GM12878 (cell line): Measurements from ENCODE around the gene OPCML. TPM values are rescaled to one million over a fixed set of nuclear protein-coding genes. Genes with fewer than 3 reads are reported as not detected.

Experiments used
- ATAC-seq: fragments of 200-7000 bp; cut with Tn5 transposase; 3 replicates; pipeline ENCODE4 v1.9.1; 2020; ENCODE audit warnings: mild to moderate bottlenecking, moderate library complexity
- BruUV-seq: library from RNA; stranded (reverse); fragments of 400-500 nt; replicated peaks from 2 replicates; lab custom pipeline; 2021; lab: Mats Ljungman, UMichigan
- CTCF ChIA-PET: fragments of 300-600 bp; sonication (Branson Sonifier 250); formaldehyde crosslinking; extraction: SDS; loops from one replicate; lab custom pipeline; 2021; ENCODE audit warnings: inconsistent platforms; lab: Yijun Ruan, JAX
- POLR2A ChIA-PET: fragments of 350-600 bp; formaldehyde crosslinking; extraction: SDS; loops from one replicate; lab custom pipeline; 2021; ENCODE audit warnings: inconsistent platforms; lab: Charles Lee
- RAD21 ChIA-PET: fragments of 300-600 bp; sonication (Branson Sonifier 250); formaldehyde crosslinking; loops from one replicate; lab custom pipeline; 2023; ENCODE audit warnings: antibody characterized with exemption; ENCODE audit not compliant: unreplicated experiment; lab: Charles Lee
- SMC1A ChIA-PET: fragments of 300-600 bp; sonication (Branson Sonifier 250); formaldehyde crosslinking; loops from one replicate; lab custom pipeline; 2023; ENCODE audit not compliant: unreplicated experiment, uncharacterized antibody; lab: Charles Lee
- DNase-seq: peaks from one replicate; pipeline ENCODE4 v3.0.0-alpha.2; 2011; ENCODE audit warnings: low read depth, low spot score
- FAIRE-seq: peaks from 3 replicates; lab custom pipeline; 2011; peaks lifted over from hg19 to GRCh38; lab: Jason Lieb, UNC
- H2AFZ ChIP-seq: 2 replicates; pipeline ENCODE4 v1.6.0; 2011; ENCODE audit warnings: low read depth, low read length, control low read depth; ENCODE audit not compliant: control insufficient read depth
- H3K27ac ChIP-seq: 2 replicates; pipeline ENCODE4 v1.5.1; 2011; ENCODE audit warnings: control low read depth; ENCODE audit not compliant: control insufficient read depth, insufficient read depth
- H3K27me3 ChIP-seq, 2 experiments: replicated peaks in 1 of 2; 2 replicates each; pipeline versions ENCODE4 v1.6.0 to v1.6.1; 2011; ENCODE audit warnings: low read length in 1 of 2; ENCODE audit not compliant: control insufficient read depth in 2 of 2, insufficient read depth in 2 of 2
- H3K36me3 ChIP-seq, 2 experiments: 2 replicates each; pipeline ENCODE4 v1.5.1; 2011; ENCODE audit warnings: low read length in 1 of 2; ENCODE audit not compliant: control insufficient read depth in 2 of 2, insufficient read depth in 2 of 2
- H3K4me1 ChIP-seq: 2 replicates; pipeline ENCODE4 v1.6.1; 2011; ENCODE audit warnings: mild to moderate bottlenecking, low read length, moderate library complexity, mixed read lengths; ENCODE audit not compliant: control insufficient read depth, insufficient read depth
- H3K4me2 ChIP-seq: 2 replicates; pipeline ENCODE4 v1.6.0; 2011; ENCODE audit warnings: control low read depth; ENCODE audit not compliant: control insufficient read depth, insufficient read depth
- H3K4me3 ChIP-seq: fragments of 200-600 bp; sonication (generic); 2 replicates; pipeline ENCODE4 v1.5.1; 2016
- H3K79me2 ChIP-seq: 2 replicates; pipeline ENCODE4 v1.6.0; 2011; ENCODE audit warnings: low read length; ENCODE audit not compliant: control insufficient read depth, insufficient read depth
- H3K9ac ChIP-seq: 2 replicates; pipeline ENCODE4 v1.8.0; 2011; ENCODE audit warnings: low read length, control low read depth, mixed read lengths; ENCODE audit not compliant: control insufficient read depth, insufficient read depth
- H3K9me3 ChIP-seq: replicated peaks from 3 replicates; pipeline ENCODE4 v1.5.1; 2011; ENCODE audit warnings: mild to moderate bottlenecking, low read length; ENCODE audit not compliant: control insufficient read depth, insufficient read depth
- H4K20me1 ChIP-seq: 2 replicates; pipeline ENCODE4 v1.6.0; 2011; ENCODE audit not compliant: control insufficient read depth, insufficient read depth
- BCL3 ChIP-seq: IDR thresholded peaks from 2 replicates; pipeline ENCODE4 v1.6.1; 2011; ENCODE audit warnings: borderline replicate concordance, low read depth, mild to moderate bottlenecking, moderate library complexity, low read length; ENCODE audit not compliant: insufficient read depth, poor library complexity, severe bottlenecking
- ESRRA ChIP-seq: IDR thresholded peaks from 2 replicates; pipeline ENCODE4 v1.6.1; 2012; ENCODE audit warnings: mild to moderate bottlenecking, low read length, improper control_type of control experiment
- EZH2 ChIP-seq: IDR thresholded peaks from 2 replicates; pipeline ENCODE4 v1.6.1; 2012; ENCODE audit warnings: low read depth, mild to moderate bottlenecking, control low read depth, inconsistent platforms, low read length, borderline replicate concordance; ENCODE audit not compliant: control insufficient read depth
- RUNX3 ChIP-seq: IDR thresholded peaks from 2 replicates; pipeline ENCODE4 v1.6.1; 2012; ENCODE audit warnings: low read length, inconsistent platforms
- ZNF207 ChIP-seq: fragments of 450-650 bp; IDR thresholded peaks from 2 replicates; pipeline ENCODE4 v1.6.1; 2014; ENCODE audit warnings: antibody characterized with exemption, mild to moderate bottlenecking, borderline replicate concordance
- ZNF274 ChIP-seq: IDR thresholded peaks from one replicate; pipeline ENCODE4 v1.8.0; 2011; ENCODE audit not compliant: insufficient read length, insufficient read depth
- WGBS: methylation state at CpG from one replicate; pipeline ENCODE4 v1.1.6; 2016; ENCODE audit warnings: low lambda C conversion rate; ENCODE audit not compliant: insufficient replicate concordance, insufficient coverage; ENCODE audit errors: missing lambda C conversion rate; 5-methylcytosine and 5-hydroxymethylcytosine counted together
- in situ Hi-C: fragments of 300-500 bp; cut with MboI; formaldehyde crosslinking; loops from 9 replicates; pipeline ENCODE4 v1.14.3; 2018; ENCODE audit warnings: mixed read lengths
- intact Hi-C: fragments of 100-400 bp; cut with micrococcal nuclease; formaldehyde crosslinking; loops from one replicate; pipeline ENCODE4 v1.14.2; 2022; ENCODE audit not compliant: unreplicated experiment
- polyA plus RNA-seq, 11 experiments: library from polyadenylated mRNA; depleted of rRNA in 4 of 11; unstranded in 6 of 11; stranded (reverse) in 5 of 11; fragments of >200 nt; fragmentation: Nextera tagmentation in 4 of 11; fragmentation: Illumina TruSeq in 1 of 11; extraction: Ambion mirVana in 4 of 11; extraction: Trizol in 1 of 11; gene quantifications; 1 replicate in 1 of 11; 2 replicates in 10 of 11; pipeline versions ENCODE4 v1.2.1 to v1.2.3, GENCODE V29; 2011 to 2016; ENCODE audit warnings: inconsistent platforms in 2 of 11, missing spikeins in 2 of 11, low read depth in 1 of 11
- total RNA-seq, 4 experiments: library from RNA; depleted of rRNA in 3 of 4; stranded (reverse); fragments of >200 nt in 3 of 4; fragmentation: Illumina TruSeq in 1 of 4; extraction: Trizol in 1 of 4; gene quantifications; 2 replicates each; pipeline versions ENCODE4 v1.2.1 to v1.2.3, GENCODE V29; 2013 to 2021

OPCML gene
- total and polyA plus RNA-seq, 10 of the 15 experiments (the other 5 are each of a cell fraction or from before 2014, with no cell fraction given): 0.84 TPM; not detected in 9

GRCh38 chr11:132856032-132856431 is 676.3 kb downstream of the OPCML start:
- ChIA-PET SMC1A (no interaction called here), RAD21 (no interaction called here), CTCF (no interaction called here), POLR2A (no interaction called here)
- ATAC-seq (no peak), DNase-seq (no peak), FAIRE-seq (no peak)
- H2AFZ ChIP-seq: no peak overlapping the region
- H3K9me3 ChIP-seq: no peaks in the 10 kb centered on the region
- no peak overlapping the region for H3K27ac ChIP-seq
- 10% methylated on average over 4 of the region's 4 CpGs for WGBS
- BruUV-seq: no TSS peak
- H3K79me2 ChIP-seq: no peaks in the 10 kb centered on the region
- no peak overlapping the region for H3K4me3 ChIP-seq
- TF ChIP-seq RUNX3 (no peak), ZNF274 (no peak), BCL3 (no peak)
- H3K9ac ChIP-seq: no peak overlapping the region
- in situ Hi-C loops: no loop called here
- no peaks in the 10 kb centered on the region for H3K4me1 ChIP-seq
- H4K20me1 ChIP-seq: no peaks in the 10 kb centered on the region
- H3K4me2 ChIP-seq: no peak overlapping the region
- H3K27me3 ChIP-seq: peaks cover 0 to 3% of the 10 kb centered on the region in 2 experiments; a peak in 2 of 4 replicates
- intact Hi-C loops: no loop called here
- no peaks in the 10 kb centered on the region for H3K36me3 ChIP-seq

DNA sequence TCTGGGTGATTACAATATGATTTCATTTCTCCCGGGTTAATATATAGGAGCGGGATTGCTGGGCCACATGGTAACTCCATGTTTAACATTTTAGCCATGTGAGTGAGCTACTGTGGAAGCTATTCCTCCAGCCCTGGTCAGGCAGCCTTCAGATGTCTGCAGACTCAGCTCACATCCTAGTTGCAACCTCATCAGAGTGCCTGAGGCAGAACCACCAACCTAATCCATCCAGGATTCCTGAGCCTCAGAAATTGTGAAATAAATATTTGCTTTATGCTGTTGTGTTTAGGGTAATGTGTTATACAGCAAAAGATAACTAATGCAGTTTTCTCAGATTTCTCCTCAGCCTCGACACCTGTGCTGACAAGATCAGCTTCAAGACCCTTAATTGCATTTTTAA is 676.8 kb downstream of the OPCML start:
- ATAC-seq (no peak), DNase-seq (no peak), FAIRE-seq (no peak)
- Histone ChIP-seq H3K4me2 (no peak overlapping the region), H3K27me3 (peaks cover 0 to 3% of the 10 kb centered on the region in 2 experiments; a peak in 2 of 4 replicates), H3K4me3 (no peak overlapping the region), H3K9ac (no peak overlapping the region), H2AFZ (no peak overlapping the region), H4K20me1 (no peaks in the 10 kb centered on the region), H3K27ac (no peak overlapping the region), H3K9me3 (no peaks in the 10 kb centered on the region), H3K4me1 (no peaks in the 10 kb centered on the region), H3K36me3 (no peaks in the 10 kb centered on the region), H3K79me2 (no peaks in the 10 kb centered on the region)
- in situ Hi-C loops: no loop called here
- ChIA-PET POLR2A (no interaction called here), RAD21 (no interaction called here), CTCF (no interaction called here), SMC1A (no interaction called here)
- TF ChIP-seq EZH2 (no peak), ESRRA (no peak), ZNF207 (no peak)
- no TSS peak for BruUV-seq
- 26% methylated on average over 3 of the region's 3 CpGs for WGBS
- intact Hi-C loops: no loop called here
